GM19452 (cell line): ENCODE measurements around the gene ATP6V0A4.
"Not testable (repeated sequence)": the region's sequence is repeated elsewhere in the genome, so short reads cannot be mapped to it uniquely, and the experiment has no call there.

Experiments used
- ATAC-seq: cut with Tn5 transposase; IDR thresholded peaks from one replicate; pipeline ENCODE4 v1.9.1; 2021; ENCODE audit not compliant: unreplicated experiment

ATP6V0A4 gene

GRCh38 chr7:138752518-138753149, 45.4 kb downstream of the ATP6V0A4 start:
- peak; percentile 89 for ATAC-seq

- ATAC-seq: no peak
These were observed 47.0 kb downstream of the ATP6V0A4 start for GRCh38 chr7:138750901-138751464.

GRCh38 chr7:138750473-138750872, 47.5 kb downstream of the ATP6V0A4 start:
- ATAC-seq: no peak

GRCh38 chr7:138749960-138750359, 48.0 kb downstream of the ATP6V0A4 start:
- ATAC-seq: no peak

- no peak for ATAC-seq
These were observed 49.3 kb downstream of the ATP6V0A4 start for GRCh38 chr7:138748666-138749065.

- no peak for ATAC-seq
These were observed 51.9 kb downstream of the ATP6V0A4 start for GRCh38 chr7:138746073-138746472.

- ATAC-seq: no peak
These were observed 52.8 kb downstream of the ATP6V0A4 start for GRCh38 chr7:138745189-138745588.

GRCh38 chr7:138741453-138741735, 56.6 kb downstream of the ATP6V0A4 start:
- no peak for ATAC-seq

- no peak for ATAC-seq
These were observed 58.1 kb downstream of the ATP6V0A4 start for GRCh38 chr7:138739859-138740258.

- peak; percentile 86 for ATAC-seq
These were observed 59.3 kb downstream of the ATP6V0A4 start for GRCh38 chr7:138738551-138739335.

- no peak for ATAC-seq
These were observed 59.9 kb downstream of the ATP6V0A4 start for GRCh38 chr7:138738114-138738513.

- ATAC-seq: no peak
These were observed 62.6 kb downstream of the ATP6V0A4 start for GRCh38 chr7:138735399-138735798.

- not testable (repeated sequence) for ATAC-seq
These were observed 66.3 kb downstream of the ATP6V0A4 start for GRCh38 chr7:138731733-138732132.

GRCh38 chr7:138729444-138729843, 68.6 kb downstream of the ATP6V0A4 start:
- ATAC-seq: no peak

GRCh38 chr7:138727336-138728099, 70.5 kb downstream of the ATP6V0A4 start:
- no peak for ATAC-seq

- no peak for ATAC-seq
These were observed 71.7 kb downstream of the ATP6V0A4 start for GRCh38 chr7:138726288-138726687.

GRCh38 chr7:138720286-138720685, 77.7 kb downstream of the ATP6V0A4 start:
- no peak for ATAC-seq

- no peak for ATAC-seq
These were observed 81.1 kb downstream of the ATP6V0A4 start for GRCh38 chr7:138716889-138717288.

GRCh38 chr7:138713191-138713590, 84.8 kb downstream of the ATP6V0A4 start:
- ATAC-seq: no peak

GRCh38 chr7:138712652-138713051, 85.3 kb downstream of the ATP6V0A4 start:
- ATAC-seq: no peak

GRCh38 chr7:138710536-138711385, 87.2 kb downstream of the ATP6V0A4 start:
- ATAC-seq: no peak
